Measurements from ENCODE around the gene CC2D1B. TPM values are rescaled to one million over a fixed set of nuclear protein-coding genes. Genes with fewer than 3 reads are reported as not detected.

CC2D1B gene
- total RNA-seq, 1 experiment from 2014 or later = 22.6 TPM

GRCh38 chr1:52400131-52400530 lies 34.1 kb upstream of the CC2D1B start:
- Mint-ChIP-seq H3K27me3 (ENCODE audit: low read depth) (no peaks in the 10 kb centered on the region), H3K4me3 (no peak overlapping the region), H3K9me3 (no peaks in the 10 kb centered on the region), H3K27ac (no peak overlapping the region), H3K4me1 (peaks cover 16% of the 10 kb centered on the region), H3K36me3 (peaks cover 54% of the 10 kb centered on the region)
- TF ChIP-seq USF1 (CRISPR knock-in tag; IDR thresholded peaks at IDR 0.05) (no peak), NR2C2 (CRISPR knock-in tag; IDR thresholded peaks at IDR 0.05) (no peak), CREB1 (CRISPR knock-in tag; IDR thresholded peaks at IDR 0.05) (no peak), MYBL2 (CRISPR knock-in tag; IDR thresholded peaks at IDR 0.05) (no peak), ATF1 (CRISPR knock-in tag; IDR thresholded peaks at IDR 0.05) (no peak), E2F4 (CRISPR knock-in tag; IDR thresholded peaks at IDR 0.05; ENCODE audit: borderline replicate concordance, low read depth) (no peak), MLX (CRISPR knock-in tag; IDR thresholded peaks at IDR 0.05) (no peak), ZMAT4 (CRISPR knock-in tag; IDR thresholded peaks at IDR 0.05) (no peak), MXD4 (CRISPR knock-in tag; IDR thresholded peaks at IDR 0.05; ENCODE audit: borderline replicate concordance) (no peak), TEAD1 (CRISPR knock-in tag; IDR thresholded peaks at IDR 0.05) (no peak), RELA (CRISPR knock-in tag; IDR thresholded peaks at IDR 0.05; ENCODE audit: borderline replicate concordance) (no peak), ZNF263 (CRISPR knock-in tag; IDR thresholded peaks at IDR 0.05; ENCODE audit: low read depth) (no peak), CREM (CRISPR knock-in tag; IDR thresholded peaks at IDR 0.05) (no peak), RORB (CRISPR knock-in tag; IDR thresholded peaks at IDR 0.05) (no peak), PRRX2 (CRISPR knock-in tag; IDR thresholded peaks at IDR 0.05) (no peak), GTF2I (CRISPR knock-in tag; conservative IDR thresholded peaks at IDR 0.05) (no peak)
- TF ChIP-seq, protein P1, sequence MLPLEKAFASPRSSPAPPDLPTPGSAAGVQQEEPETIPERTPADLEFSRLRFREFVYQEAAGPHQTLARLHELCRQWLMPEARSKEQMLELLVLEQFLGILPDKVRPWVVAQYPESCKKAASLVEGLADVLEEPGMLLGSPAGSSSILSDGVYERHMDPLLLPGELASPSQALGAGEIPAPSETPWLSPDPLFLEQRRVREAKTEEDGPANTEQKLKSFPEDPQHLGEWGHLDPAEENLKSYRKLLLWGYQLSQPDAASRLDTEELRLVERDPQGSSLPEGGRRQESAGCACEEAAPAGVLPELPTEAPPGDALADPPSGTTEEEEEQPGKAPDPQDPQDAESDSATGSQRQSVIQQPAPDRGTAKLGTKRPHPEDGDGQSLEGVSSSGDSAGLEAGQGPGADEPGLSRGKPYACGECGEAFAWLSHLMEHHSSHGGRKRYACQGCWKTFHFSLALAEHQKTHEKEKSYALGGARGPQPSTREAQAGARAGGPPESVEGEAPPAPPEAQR (CRISPR knock-in tag; IDR thresholded peaks at IDR 0.05) = no peak
- TF ChIP-seq, protein P2, sequence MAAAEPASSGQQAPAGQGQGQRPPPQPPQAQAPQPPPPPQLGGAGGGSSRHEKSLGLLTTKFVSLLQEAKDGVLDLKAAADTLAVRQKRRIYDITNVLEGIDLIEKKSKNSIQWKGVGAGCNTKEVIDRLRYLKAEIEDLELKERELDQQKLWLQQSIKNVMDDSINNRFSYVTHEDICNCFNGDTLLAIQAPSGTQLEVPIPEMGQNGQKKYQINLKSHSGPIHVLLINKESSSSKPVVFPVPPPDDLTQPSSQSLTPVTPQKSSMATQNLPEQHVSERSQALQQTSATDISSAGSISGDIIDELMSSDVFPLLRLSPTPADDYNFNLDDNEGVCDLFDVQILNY (CRISPR knock-in tag; IDR thresholded peaks at IDR 0.05) = no peak
- TF ChIP-seq, protein P3, sequence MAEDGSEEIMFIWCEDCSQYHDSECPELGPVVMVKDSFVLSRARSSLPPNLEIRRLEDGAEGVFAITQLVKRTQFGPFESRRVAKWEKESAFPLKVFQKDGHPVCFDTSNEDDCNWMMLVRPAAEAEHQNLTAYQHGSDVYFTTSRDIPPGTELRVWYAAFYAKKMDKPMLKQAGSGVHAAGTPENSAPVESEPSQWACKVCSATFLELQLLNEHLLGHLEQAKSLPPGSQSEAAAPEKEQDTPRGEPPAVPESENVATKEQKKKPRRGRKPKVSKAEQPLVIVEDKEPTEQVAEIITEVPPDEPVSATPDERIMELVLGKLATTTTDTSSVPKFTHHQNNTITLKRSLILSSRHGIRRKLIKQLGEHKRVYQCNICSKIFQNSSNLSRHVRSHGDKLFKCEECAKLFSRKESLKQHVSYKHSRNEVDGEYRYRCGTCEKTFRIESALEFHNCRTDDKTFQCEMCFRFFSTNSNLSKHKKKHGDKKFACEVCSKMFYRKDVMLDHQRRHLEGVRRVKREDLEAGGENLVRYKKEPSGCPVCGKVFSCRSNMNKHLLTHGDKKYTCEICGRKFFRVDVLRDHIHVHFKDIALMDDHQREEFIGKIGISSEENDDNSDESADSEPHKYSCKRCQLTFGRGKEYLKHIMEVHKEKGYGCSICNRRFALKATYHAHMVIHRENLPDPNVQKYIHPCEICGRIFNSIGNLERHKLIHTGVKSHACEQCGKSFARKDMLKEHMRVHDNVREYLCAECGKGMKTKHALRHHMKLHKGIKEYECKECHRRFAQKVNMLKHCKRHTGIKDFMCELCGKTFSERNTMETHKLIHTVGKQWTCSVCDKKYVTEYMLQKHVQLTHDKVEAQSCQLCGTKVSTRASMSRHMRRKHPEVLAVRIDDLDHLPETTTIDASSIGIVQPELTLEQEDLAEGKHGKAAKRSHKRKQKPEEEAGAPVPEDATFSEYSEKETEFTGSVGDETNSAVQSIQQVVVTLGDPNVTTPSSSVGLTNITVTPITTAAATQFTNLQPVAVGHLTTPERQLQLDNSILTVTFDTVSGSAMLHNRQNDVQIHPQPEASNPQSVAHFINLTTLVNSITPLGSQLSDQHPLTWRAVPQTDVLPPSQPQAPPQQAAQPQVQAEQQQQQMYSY (CRISPR knock-in tag; IDR thresholded peaks at IDR 0.05) = no peak
- ATAC-seq (no peak), DNase-seq (ENCODE audit: low spot score) (no peak)
- POLR2A ChIA-PET = no interaction called here
- CTCF ChIA-PET = no interaction called here

Measured in WTC11 (cell line).